ENCODE data around the gene ACVR1B. TPM values are rescaled to one million over a fixed set of nuclear protein-coding genes. Genes with fewer than 3 reads are reported as not detected.

The ACVR1B gene
- total RNA-seq, 1 donor from 2014 or later, result 23.4 TPM

- no peak overlapping the region for H3K4me3 ChIP-seq (ENCODE audit: low read depth, low read length)
- TF ChIP-seq CTCF (conservative IDR thresholded peaks at IDR 0.05; ENCODE audit: low read depth, low read length), result no peak
- DNase-seq (ENCODE audit: low read depth), result no peak
Observed at GRCh38 chr12:52013626-52014310, 62.3 kb downstream of the ACVR1B start.

GRCh38 chr12:52014567-52015530, 63.4 kb downstream of the ACVR1B start:
- no peak for TF ChIP-seq CTCF (conservative IDR thresholded peaks at IDR 0.05; ENCODE audit: low read depth, low read length)
- DNase-seq (ENCODE audit: low read depth), result no peak
- H3K4me3 ChIP-seq (ENCODE audit: low read depth, low read length), result no peak overlapping the region

GRCh38 chr12:52015532-52016041, 64.1 kb downstream of the ACVR1B start:
- no peak for DNase-seq (ENCODE audit: low read depth)
- no peak for TF ChIP-seq CTCF (conservative IDR thresholded peaks at IDR 0.05; ENCODE audit: low read depth, low read length)
- no peak overlapping the region for H3K4me3 ChIP-seq (ENCODE audit: low read depth, low read length)

- no peak overlapping the region for H3K4me3 ChIP-seq (ENCODE audit: low read depth, low read length)
- TF ChIP-seq CTCF (conservative IDR thresholded peaks at IDR 0.05; ENCODE audit: low read depth, low read length), result no peak
Observed at GRCh38 chr12:52018433-52019112, 67.1 kb downstream of the ACVR1B start.

GRCh38 chr12:52019113-52019770, 67.7 kb downstream of the ACVR1B start:
- TF ChIP-seq CTCF (conservative IDR thresholded peaks at IDR 0.05; ENCODE audit: low read depth, low read length), result no peak
- no peak for DNase-seq (ENCODE audit: low read depth)
- H3K4me3 ChIP-seq (ENCODE audit: low read depth, low read length), result no peak overlapping the region

More at GRCh38 chr12:52018433-52019112, 67.1 kb downstream of the ACVR1B start:
- DNase-seq (ENCODE audit: low read depth), result no peak
